ENCODE measurements around the gene CGNL1.

Gene CGNL1

GRCh38 chr15:57510647-57511046 lies 134.3 kb downstream of the CGNL1 start:
- DNase-seq (ENCODE audit: insufficient read length, low spot score) (no peak), FAIRE-seq (no peak)

DNA sequence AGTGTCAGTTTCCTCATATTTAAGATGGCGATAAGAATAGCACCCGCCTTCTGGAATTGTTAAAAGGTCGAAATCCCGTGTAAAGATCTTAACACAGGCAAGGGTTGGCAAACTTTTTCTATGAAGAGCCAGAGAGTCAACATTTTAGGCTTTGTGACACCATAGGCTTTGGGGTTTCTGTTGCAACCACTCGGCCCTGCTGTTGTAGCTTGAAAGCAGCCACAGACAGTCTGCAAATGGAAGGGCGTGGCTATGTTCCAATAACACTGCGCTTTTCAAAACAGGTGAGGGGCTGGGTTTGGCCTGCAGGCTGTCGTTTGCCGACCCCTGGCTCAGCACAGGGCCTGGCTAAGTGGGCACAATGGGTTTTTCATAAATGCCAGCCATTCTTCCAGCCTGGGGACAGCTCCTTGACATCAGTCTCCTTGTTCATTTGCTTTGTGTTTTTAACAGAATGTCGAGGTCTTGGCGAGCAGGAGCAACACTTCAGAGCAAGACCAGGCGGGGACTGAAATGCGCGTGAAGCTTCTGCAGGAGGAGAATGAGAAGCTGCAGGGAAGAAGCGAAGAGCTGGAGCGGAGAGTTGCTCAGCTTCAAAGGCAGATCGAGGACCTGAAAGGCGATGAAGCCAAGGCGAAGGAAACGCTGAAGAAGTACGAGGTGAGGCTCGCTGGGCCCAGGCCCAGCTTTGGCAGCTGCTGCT lies 140.2 kb downstream of the CGNL1 start:
- DNase-seq (ENCODE audit: insufficient read length, low spot score): no peak
- FAIRE-seq: no peak

- DNase-seq (ENCODE audit: insufficient read length, low spot score): no peak
- no peak for FAIRE-seq
These were observed 140.8 kb downstream of the CGNL1 start for GRCh38 chr15:57517030-57517671.

GRCh38 chr15:57518779-57519405 lies 142.6 kb downstream of the CGNL1 start:
- no peak for FAIRE-seq
- DNase-seq (ENCODE audit: insufficient read length, low spot score): no peak

GRCh38 chr15:57519806-57520205 lies 143.5 kb downstream of the CGNL1 start:
- FAIRE-seq: no peak
- no peak for DNase-seq (ENCODE audit: insufficient read length, low spot score)

GRCh38 chr15:57521503-57521902 lies 145.2 kb downstream of the CGNL1 start:
- DNase-seq (ENCODE audit: insufficient read length, low spot score): no peak
- FAIRE-seq: no peak

- FAIRE-seq (no peak), DNase-seq (ENCODE audit: insufficient read length, low spot score) (no peak)
These were observed 145.8 kb downstream of the CGNL1 start for GRCh38 chr15:57522148-57522547.

- FAIRE-seq (no peak), DNase-seq (ENCODE audit: insufficient read length, low spot score) (no peak)
These were observed 149.3 kb downstream of the CGNL1 start for GRCh38 chr15:57525581-57525980.

DNA sequence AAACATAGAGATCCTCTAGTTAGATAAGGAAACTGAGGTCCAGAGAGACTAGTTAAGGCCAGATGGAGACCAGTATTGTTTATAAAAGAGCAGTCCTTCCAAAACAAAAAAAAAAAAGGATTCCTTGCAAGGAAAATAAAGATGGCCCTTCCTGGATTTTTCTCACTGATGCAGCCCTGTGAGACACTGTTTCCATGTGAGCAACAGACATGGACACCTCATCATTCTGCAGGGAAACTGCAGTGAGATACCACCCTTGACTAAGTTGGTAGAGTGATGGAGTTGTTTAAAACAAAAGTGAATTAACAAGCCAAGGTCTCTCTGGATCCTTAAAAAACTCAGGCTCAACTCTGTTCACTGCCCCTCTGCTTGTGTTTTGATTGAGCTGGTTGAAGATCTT lies 149.8 kb downstream of the CGNL1 start:
- FAIRE-seq: no peak

GRCh38 chr15:57526615-57527014 lies 150.3 kb downstream of the CGNL1 start:
- no peak for FAIRE-seq
- DNase-seq (ENCODE audit: insufficient read length, low spot score): no peak

More for the DNA sequence above, 149.8 kb downstream of the CGNL1 start:
- DNase-seq (ENCODE audit: insufficient read length, low spot score): no peak

DNA sequence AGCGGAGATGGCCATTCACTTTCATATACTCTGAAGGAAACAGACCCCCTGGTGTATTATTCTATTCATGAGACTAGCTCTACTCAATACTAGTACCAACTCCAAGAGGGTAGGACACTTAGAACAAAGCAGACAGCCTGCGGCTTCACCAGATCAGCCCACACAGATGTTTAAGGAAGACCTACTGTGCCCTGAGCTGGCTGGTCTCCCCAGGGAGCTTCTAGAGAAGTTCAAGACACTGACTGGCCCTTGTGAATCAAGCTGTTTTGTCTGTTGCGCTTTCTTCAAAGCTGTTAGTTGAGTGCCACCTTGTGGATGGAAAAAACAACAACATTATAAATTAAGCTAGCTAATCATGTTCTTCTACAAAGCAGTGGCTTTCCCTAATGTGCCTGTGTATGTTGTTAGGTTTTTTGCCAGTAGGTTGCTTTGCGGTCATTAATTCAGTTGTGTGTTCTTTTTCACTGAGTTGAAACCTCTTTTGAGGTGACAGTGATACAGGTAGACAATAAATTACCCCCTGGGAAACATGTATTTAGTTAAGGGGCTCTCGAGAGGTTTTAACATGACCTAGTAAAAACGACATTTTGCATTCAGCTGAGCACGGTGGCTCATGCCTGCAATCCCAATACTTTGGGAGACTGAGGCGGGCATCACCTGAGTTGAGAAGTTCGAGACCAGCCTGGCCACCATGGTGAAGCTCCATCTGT lies 151.2 kb downstream of the CGNL1 start:
- DNase-seq (ENCODE audit: insufficient read length, low spot score) (peak; percentile 40), FAIRE-seq (peak; percentile 92)

GRCh38 chr15:57528940-57529565 lies 152.7 kb downstream of the CGNL1 start:
- DNase-seq (ENCODE audit: insufficient read length, low spot score) (no peak), FAIRE-seq (peak; percentile 26)

GRCh38 chr15:57529748-57530147 lies 153.4 kb downstream of the CGNL1 start:
- FAIRE-seq (no peak), DNase-seq (ENCODE audit: insufficient read length, low spot score) (no peak)

DNA sequence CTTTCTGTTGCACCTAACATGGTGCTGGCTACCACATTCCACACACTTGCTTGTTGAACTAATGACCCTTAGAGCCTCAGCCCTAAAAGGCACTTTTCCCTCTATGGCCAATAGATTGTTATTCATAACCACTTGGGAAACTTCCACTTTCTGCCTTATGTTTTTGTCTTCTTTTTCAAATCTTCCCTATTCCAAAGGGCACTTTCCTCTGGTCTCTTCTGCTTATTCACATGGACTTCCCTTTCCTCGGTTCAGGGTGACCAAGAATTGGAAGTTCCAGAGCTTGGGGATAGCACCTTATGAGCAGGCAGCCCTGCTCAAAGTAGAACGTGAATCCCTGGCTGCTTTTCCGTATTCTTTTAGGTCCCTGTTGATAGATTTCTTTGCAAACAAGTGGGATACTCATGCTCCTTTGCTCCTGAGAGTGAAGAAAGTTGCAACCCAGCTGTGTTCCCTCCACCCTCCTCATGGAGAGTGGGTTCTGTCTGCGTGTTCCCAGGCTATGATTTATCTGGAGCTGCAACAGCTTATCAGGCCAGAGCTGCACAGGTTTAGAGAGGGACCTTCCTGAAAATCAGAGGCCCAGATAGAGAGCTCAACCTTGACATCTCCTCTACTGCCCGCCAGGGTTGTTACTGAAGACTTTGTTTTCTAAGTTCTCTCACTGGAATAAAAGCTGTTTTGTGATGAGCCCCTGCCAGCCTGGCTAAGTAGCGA lies 156.6 kb downstream of the CGNL1 start:
- DNase-seq (ENCODE audit: insufficient read length, low spot score) (no peak), FAIRE-seq (no peak)

DNA sequence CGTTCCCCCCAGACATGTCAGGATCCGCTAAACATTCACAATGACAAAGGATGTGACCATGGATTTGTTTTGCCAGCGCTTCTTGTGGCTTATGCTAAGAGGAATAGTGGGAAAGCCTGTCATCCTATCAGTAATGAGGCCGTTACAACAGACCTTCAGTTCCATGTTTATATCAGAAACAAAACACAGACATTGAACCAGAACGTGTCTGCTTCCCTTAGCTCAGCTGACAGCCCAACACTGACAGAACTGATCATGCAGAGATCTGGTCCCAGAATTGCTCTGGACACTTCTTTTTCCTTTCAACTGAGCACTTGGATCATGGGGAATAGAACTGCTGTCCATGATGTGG lies 157.1 kb downstream of the CGNL1 start:
- FAIRE-seq (no peak), DNase-seq (ENCODE audit: insufficient read length, low spot score) (no peak)

- DNase-seq (ENCODE audit: insufficient read length, low spot score) (no peak), FAIRE-seq (no peak)
These were observed 158.0 kb downstream of the CGNL1 start for GRCh38 chr15:57534281-57534680.

DNA sequence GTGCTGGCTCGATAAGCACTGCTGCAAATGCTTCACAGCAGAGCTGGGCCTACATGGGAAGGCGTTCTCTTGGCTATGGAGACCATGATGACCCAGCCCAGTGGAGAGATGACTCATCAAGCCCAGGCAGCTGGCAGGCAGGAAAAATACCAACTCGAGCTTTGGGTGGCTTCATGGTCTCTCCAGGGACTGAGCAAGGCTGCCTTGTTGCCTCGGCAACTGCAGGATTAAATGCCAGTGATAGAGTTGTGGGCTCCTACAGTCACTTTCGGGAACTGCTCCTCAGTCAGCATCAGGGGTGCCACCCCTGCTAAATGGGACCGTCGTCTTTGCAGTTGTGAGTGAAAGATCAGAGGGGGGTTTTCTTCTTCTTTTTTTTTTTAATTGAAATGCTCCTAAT lies 160.8 kb downstream of the CGNL1 start:
- no peak for FAIRE-seq

GRCh38 chr15:57537488-57538264 lies 161.4 kb downstream of the CGNL1 start:
- DNase-seq (ENCODE audit: insufficient read length, low spot score) (no peak), FAIRE-seq (no peak)

More for the DNA sequence above, 160.8 kb downstream of the CGNL1 start:
- no peak for DNase-seq (ENCODE audit: insufficient read length, low spot score)

DNA sequence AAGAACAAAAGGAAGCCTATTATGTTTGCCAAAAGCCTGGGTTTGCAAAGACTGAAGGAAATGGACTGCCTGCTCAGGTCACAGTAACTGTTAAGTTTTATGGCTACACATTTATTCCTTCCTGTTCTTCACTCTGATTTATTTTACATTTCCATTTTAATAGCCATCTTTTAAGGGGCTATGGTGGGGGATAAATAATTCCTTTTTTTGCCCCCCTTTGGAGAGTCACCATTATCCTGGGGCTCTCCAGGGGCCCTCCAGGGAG lies 161.9 kb downstream of the CGNL1 start:
- FAIRE-seq (no peak), DNase-seq (ENCODE audit: insufficient read length, low spot score) (no peak)

- no peak for FAIRE-seq
- no peak for DNase-seq (ENCODE audit: insufficient read length, low spot score)
These were observed 162.5 kb downstream of the CGNL1 start for GRCh38 chr15:57538821-57539220.
